Measurements from ENCODE around the gene RAET1G.

- TF ChIP-seq CTCF (conservative IDR thresholded peaks at IDR 0.05) (no peak), ZFX (IDR thresholded peaks at IDR 0.05) (no peak)
Measured at GRCh38 chr6:149948616-149949015, 25.7 kb upstream of the RAET1G start.

All from C4-2B (cell line).